Measurements from ENCODE around the gene HAUS6.
"Not testable (repeated sequence)": the region's sequence is repeated elsewhere in the genome, so short reads cannot be mapped to it uniquely, and the experiment has no call there.

Gene HAUS6

DNA sequence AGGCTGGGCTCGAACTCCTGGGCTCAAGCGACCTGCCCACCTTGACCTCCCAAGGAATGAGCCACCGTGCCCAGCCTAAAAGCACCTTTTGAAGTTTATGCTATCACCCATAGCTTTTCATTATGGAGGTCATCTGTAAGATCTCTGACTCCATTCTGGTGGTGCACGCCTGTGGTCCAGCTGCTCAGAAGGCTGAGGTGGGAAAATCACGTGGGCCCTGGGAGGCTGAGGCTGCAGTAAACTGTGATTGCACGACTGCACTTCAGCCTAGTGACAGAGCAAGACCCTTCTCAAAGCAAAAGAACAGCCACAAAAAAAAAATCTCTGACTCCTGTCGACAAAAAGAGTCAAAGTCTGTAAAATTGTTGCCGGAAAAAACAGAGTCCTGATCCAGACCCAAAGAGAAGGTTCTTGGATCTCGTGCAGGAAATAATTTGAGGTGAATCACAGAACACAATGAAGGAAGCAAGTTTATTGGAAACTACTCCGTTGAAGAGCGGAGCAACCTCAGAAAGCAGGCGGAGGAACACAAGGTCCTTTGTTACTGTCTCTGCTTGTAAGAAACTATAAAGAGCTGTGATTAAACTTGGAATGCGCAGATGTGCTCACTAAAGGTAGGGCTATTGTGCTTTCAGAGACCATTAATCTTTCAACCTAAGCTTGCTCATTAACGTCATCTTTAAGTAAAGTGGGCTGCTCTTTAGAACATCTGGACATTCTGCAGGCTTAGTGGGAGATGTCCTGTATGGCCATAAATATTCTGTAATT, 2.0 kb upstream of the HAUS6 start:
- DNase-seq (ENCODE audit: low read depth), result no peak
- TF ChIP-seq, protein P1, sequence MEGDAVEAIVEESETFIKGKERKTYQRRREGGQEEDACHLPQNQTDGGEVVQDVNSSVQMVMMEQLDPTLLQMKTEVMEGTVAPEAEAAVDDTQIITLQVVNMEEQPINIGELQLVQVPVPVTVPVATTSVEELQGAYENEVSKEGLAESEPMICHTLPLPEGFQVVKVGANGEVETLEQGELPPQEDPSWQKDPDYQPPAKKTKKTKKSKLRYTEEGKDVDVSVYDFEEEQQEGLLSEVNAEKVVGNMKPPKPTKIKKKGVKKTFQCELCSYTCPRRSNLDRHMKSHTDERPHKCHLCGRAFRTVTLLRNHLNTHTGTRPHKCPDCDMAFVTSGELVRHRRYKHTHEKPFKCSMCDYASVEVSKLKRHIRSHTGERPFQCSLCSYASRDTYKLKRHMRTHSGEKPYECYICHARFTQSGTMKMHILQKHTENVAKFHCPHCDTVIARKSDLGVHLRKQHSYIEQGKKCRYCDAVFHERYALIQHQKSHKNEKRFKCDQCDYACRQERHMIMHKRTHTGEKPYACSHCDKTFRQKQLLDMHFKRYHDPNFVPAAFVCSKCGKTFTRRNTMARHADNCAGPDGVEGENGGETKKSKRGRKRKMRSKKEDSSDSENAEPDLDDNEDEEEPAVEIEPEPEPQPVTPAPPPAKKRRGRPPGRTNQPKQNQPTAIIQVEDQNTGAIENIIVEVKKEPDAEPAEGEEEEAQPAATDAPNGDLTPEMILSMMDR (IDR thresholded peaks at IDR 0.05; ENCODE audit: low read depth, low read length, missing control alignments), result no peak
- no peak overlapping the region for H3K4me3 ChIP-seq (ENCODE audit: low read depth, low read length)

GRCh38 chr9:19102181-19102630, 498 bp downstream of the HAUS6 start:
- TF ChIP-seq, protein P1 (IDR thresholded peaks at IDR 0.05; ENCODE audit: low read depth, low read length, missing control alignments), result no peak
- DNase-seq (ENCODE audit: low read depth), result no peak
- peak overlapping the region; percentile 76 for H3K4me3 ChIP-seq (ENCODE audit: low read depth, low read length)

DNA sequence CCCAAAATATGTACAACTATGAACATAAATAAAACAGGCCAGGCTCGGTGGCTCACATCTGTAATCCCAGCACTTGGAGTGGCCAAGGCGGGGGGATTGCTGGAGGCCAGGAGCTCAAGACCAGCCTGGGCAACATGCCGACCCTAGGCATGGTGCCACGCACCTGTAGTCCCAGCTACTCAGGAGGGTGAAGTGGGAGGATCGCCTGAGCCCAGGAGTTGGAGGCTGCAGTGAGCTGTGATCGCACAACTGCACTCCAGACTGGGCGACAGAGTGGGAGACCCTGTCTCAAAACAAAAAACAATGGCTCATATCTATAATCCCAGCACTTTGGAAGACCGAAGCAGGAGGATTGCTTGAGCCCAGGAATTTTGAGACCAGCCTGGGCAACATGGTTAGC, 1.5 kb downstream of the HAUS6 start:
- TF ChIP-seq, protein P1 (IDR thresholded peaks at IDR 0.05; ENCODE audit: low read depth, low read length, missing control alignments), result no peak
- no peak for DNase-seq (ENCODE audit: low read depth)
- peak overlapping the region; percentile 76 for H3K4me3 ChIP-seq (ENCODE audit: low read depth, low read length)

- DNase-seq (ENCODE audit: low read depth); H3K4me3 ChIP-seq (ENCODE audit: low read depth, low read length): not testable (repeated sequence)
Measured at GRCh38 chr9:19097431-19097830, 5.3 kb downstream of the HAUS6 start.

DNA sequence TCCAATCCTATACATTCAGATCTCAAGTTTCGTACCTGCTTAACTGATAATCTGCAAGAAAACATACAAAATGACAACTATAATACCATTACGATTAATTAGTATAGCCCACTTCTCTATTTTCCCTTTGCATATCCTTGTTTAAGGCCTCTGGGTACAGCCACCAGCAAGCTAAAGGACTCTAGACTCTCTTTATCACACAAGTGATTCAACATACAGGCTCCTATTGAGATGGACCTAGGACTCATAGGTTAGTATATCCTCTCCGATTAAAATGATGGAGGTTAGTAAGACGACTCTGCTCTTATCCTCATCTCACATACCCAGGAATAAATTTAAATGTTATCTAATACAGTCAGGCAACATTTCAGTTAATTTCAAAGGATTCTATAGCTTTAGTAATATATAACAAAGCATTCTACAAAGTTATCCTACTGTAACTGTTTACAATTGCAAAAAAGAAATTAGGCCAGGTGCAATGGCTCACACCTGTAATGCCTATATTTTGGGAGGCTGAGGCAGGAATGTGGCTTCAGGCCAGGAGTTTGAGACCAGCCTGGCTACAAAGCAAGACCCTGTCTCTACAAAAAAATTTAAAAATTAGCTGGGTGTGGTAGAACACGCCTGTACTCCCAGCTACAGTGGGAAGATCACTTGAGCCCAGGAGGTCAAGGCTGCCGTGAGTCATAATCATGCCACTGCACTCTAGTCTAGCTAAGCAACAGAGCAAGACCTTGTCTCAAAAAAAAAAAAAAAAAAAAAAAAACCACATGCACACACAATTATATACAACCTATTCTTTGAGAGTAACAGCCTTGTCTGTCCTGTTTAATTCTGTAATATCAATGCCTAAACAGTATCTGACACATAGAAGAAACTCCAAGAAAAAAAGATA, 15.4 kb downstream of the HAUS6 start:
- no peak for DNase-seq (ENCODE audit: low read depth)
- TF ChIP-seq, protein P1 (IDR thresholded peaks at IDR 0.05; ENCODE audit: low read depth, low read length, missing control alignments), result no peak

DNA sequence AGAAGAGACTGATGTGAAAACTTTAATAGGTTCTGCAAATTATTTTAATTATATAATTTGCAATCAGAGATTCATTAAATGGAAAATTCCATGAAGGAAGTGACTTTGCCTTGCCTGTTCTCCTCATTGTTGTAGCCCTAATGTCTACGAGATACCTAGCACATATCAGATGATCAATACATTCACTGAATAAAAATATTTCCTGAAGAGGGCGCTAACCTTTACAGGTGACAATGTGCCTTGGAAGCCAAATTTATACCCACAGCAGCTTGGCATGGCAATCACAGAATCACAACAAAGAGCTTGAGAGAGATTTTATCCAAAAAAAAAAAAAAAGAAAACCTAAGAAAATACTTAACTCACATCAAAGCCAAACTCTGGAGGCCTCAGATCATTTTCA, 17.4 kb downstream of the HAUS6 start:
- H3K4me3 ChIP-seq (ENCODE audit: low read depth, low read length), result no peak overlapping the region
- no peak for DNase-seq (ENCODE audit: low read depth)
- TF ChIP-seq, protein P1 (IDR thresholded peaks at IDR 0.05; ENCODE audit: low read depth, low read length, missing control alignments), result peak; percentile 49

More for the DNA sequence above, 15.4 kb downstream of the HAUS6 start:
- no peak overlapping the region for H3K4me3 ChIP-seq (ENCODE audit: low read depth, low read length)

DNA sequence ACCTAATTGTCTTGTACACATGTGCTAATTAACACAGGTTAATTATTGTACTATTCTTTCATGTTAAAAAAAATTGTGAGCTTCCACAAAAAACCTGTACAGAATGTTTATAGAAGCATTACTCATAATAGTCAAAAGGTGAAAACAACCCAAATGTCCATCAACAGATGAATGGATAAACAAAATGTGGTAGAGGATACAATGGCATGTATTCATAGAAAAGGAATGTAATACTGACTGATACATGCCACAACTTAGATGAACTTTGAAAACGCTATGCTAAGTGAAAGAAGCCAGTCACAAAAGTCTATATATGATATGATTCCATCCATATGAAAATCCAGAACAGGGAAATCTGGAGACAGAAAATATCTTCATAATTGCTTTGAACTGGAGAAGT, 27.9 kb downstream of the HAUS6 start:
- no peak for DNase-seq (ENCODE audit: low read depth)
- TF ChIP-seq, protein P1 (IDR thresholded peaks at IDR 0.05; ENCODE audit: low read depth, low read length, missing control alignments), result no peak
- H3K4me3 ChIP-seq (ENCODE audit: low read depth, low read length), result no peak overlapping the region

Measured in GM12864 (cell line).